HepG2 (cell line): ENCODE measurements around the gene TAF6L. TPM values are rescaled to one million over a fixed set of nuclear protein-coding genes. Genes with fewer than 3 reads are reported as not detected.
A peak's percentile ranks its signal among the peaks of the same experiment; 100 is the strongest.

Source experiments
- AGO1 ChIP-seq: fragments of 200-400 bp; formaldehyde crosslinking; IDR thresholded peaks from 2 replicates; pipeline ENCODE4 v1.6.1; 2017; ENCODE audit warnings: mild to moderate bottlenecking, low read depth, low read length, moderate library complexity; ENCODE audit not compliant: poor library complexity, severe bottlenecking
- GABPB1 ChIP-seq: IDR thresholded peaks from 2 replicates; pipeline ENCODE4 v1.6.1; 2016; ENCODE audit warnings: mild to moderate bottlenecking, missing genetic modification reagents, moderate library complexity, missing compliant biosample characterization
- HIVEP1 ChIP-seq: sonication (generic); formaldehyde crosslinking; IDR thresholded peaks from 2 replicates; pipeline ENCODE4 v1.4.0; 2020; ENCODE audit warnings: mild to moderate bottlenecking, missing genetic modification reagents
- IKZF1 ChIP-seq: fragments of 450-650 bp; IDR thresholded peaks from 2 replicates; pipeline ENCODE4 v1.7.1; 2016
- IKZF4 ChIP-seq: sonication (generic); formaldehyde crosslinking; IDR thresholded peaks from 2 replicates; pipeline ENCODE4 v1.5.1; 2020; ENCODE audit warnings: borderline replicate concordance, mild to moderate bottlenecking, low read depth, missing genetic modification reagents; ENCODE audit errors: not compliant biosample characterization
- JUND ChIP-seq: sonication (generic); formaldehyde crosslinking; IDR thresholded peaks from 2 replicates; pipeline ENCODE4 v1.8.0; 2022; ENCODE audit warnings: mild to moderate bottlenecking, missing genetic modification reagents
- SOX5 ChIP-seq: IDR thresholded peaks from 2 replicates; pipeline ENCODE4 v1.6.1; 2016; ENCODE audit warnings: borderline replicate concordance
- SP140L ChIP-seq: sonication (generic); formaldehyde crosslinking; IDR thresholded peaks from 2 replicates; pipeline ENCODE4 v1.4.0; 2020; ENCODE audit warnings: missing genetic modification reagents, borderline replicate concordance
- ZFX ChIP-seq: sonication (generic); formaldehyde crosslinking; IDR thresholded peaks from 2 replicates; pipeline ENCODE4 v1.4.0; 2020; ENCODE audit warnings: mild to moderate bottlenecking, low read depth, missing genetic modification reagents, moderate library complexity
- ZNF3 ChIP-seq: IDR thresholded peaks from 2 replicates; pipeline ENCODE4 v1.7.0; 2017; ENCODE audit warnings: inconsistent platforms
- ZNF383 ChIP-seq: sonication (generic); formaldehyde crosslinking; IDR thresholded peaks from 2 replicates; pipeline ENCODE4 v1.4.0; 2020; ENCODE audit warnings: missing genetic modification reagents, mild to moderate bottlenecking, borderline replicate concordance
- ZNF431 ChIP-seq: sonication (generic); formaldehyde crosslinking; IDR thresholded peaks from 2 replicates; pipeline ENCODE4 v1.9.0; 2022; ENCODE audit warnings: missing genetic modification reagents, low read depth, mild to moderate bottlenecking, borderline replicate concordance
- ZNF83 ChIP-seq: sonication (generic); formaldehyde crosslinking; IDR thresholded peaks from 2 replicates; pipeline ENCODE4 v1.4.0; 2020; ENCODE audit warnings: missing genetic modification reagents, mild to moderate bottlenecking, borderline replicate concordance
- ZNF850 ChIP-seq: sonication (generic); formaldehyde crosslinking; conservative IDR thresholded peaks from 2 replicates; pipeline ENCODE4 v1.9.0; 2021; ENCODE audit warnings: mild to moderate bottlenecking, missing genetic modification reagents
- polyA plus RNA-seq, 8 experiments: library from polyadenylated mRNA; depleted of rRNA in 3 of 8; stranded (reverse) in 7 of 8; unstranded in 1 of 8; fragments of >200 nt; fragmentation: Illumina TruSeq in 4 of 8; extraction: Trizol in 4 of 8; gene quantifications; 2 replicates each; pipeline versions ENCODE4 v1.2.1 to v1.2.3, GENCODE V29; 2011 to 2016; ENCODE audit warnings: low read depth in 4 of 8, missing spikeins in 1 of 8, mixed read lengths in 1 of 8; ENCODE audit not compliant: insufficient read depth in 1 of 8
- total RNA-seq, 5 experiments: library from RNA; depleted of rRNA; stranded (reverse); fragments of >200 nt; fragmentation: Illumina TruSeq; extraction: Trizol; gene quantifications; 2 replicates each; pipeline ENCODE4 v1.2.3, GENCODE V29; 2016; ENCODE audit warnings: low read depth in 1 of 5
- TF ChIP-seq, protein P1 (sequence below): sonication (generic); formaldehyde crosslinking; IDR thresholded peaks from 2 replicates; pipeline ENCODE4 v1.4.0; 2020; ENCODE audit warnings: missing genetic modification reagents, borderline replicate concordance
- TF ChIP-seq, protein P2 (sequence below): sonication (generic); formaldehyde crosslinking; conservative IDR thresholded peaks from 2 replicates; pipeline ENCODE4 v1.8.1; 2023; ENCODE audit warnings: missing genetic modification reagents
- TF ChIP-seq, protein P3 (sequence below): sonication (generic); formaldehyde crosslinking; IDR thresholded peaks from 2 replicates; pipeline ENCODE4 v1.9.0; 2021; ENCODE audit warnings: missing genetic modification reagents, borderline replicate concordance
- TF ChIP-seq, protein P4 (sequence below): sonication (generic); formaldehyde crosslinking; IDR thresholded peaks from 2 replicates; pipeline ENCODE4 v1.4.0; 2020; ENCODE audit warnings: missing genetic modification reagents
- TF ChIP-seq, protein P5 (sequence below): sonication (generic); formaldehyde crosslinking; IDR thresholded peaks from 2 replicates; pipeline ENCODE4 v1.8.0; 2022; ENCODE audit warnings: mild to moderate bottlenecking, missing genetic modification reagents; ENCODE audit not compliant: insufficient replicate concordance

The TAF6L gene
- total and polyA plus RNA-seq, 2 of the 13 experiments (the other 11 are each of a cell fraction or from before 2014, with no cell fraction given) = 12.6 to 19.4 TPM

DNA sequence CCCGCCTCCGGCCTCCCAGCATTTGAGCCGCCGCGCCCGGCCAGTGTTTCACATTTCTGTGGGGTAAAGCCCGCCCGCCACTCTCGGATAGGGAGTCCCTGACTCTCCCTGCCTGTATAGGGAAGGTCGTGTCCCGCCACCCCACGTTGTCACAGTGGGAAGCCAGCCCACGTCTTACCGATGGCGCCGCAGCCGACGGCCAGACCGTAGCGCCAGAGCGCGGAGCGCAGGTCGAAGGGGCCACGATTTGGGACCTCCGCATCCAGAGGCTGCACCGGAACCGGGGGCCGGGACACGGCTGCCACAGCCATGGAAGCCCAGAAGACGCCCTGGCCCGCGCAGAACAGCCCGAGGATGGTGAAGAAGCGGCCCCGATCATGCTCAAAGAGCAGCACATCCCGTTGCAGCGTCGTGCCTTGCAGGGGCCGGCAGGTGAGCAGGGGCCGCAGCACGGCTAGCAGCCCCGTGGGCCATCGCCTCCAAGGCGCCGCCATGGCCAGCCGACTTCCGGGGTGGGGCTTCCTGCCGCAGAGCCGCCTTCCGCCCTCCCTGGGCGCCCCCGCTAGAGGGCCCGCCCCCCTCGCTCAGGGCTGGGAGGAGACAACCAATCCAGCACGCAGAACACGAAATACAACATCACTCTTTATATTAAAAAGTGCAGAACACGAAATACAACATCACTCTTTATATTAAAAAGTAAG, 20.5 kb downstream of the TAF6L start, which contains the start of gene TMEM223 (continued):
- TF ChIP-seq, protein P1, sequence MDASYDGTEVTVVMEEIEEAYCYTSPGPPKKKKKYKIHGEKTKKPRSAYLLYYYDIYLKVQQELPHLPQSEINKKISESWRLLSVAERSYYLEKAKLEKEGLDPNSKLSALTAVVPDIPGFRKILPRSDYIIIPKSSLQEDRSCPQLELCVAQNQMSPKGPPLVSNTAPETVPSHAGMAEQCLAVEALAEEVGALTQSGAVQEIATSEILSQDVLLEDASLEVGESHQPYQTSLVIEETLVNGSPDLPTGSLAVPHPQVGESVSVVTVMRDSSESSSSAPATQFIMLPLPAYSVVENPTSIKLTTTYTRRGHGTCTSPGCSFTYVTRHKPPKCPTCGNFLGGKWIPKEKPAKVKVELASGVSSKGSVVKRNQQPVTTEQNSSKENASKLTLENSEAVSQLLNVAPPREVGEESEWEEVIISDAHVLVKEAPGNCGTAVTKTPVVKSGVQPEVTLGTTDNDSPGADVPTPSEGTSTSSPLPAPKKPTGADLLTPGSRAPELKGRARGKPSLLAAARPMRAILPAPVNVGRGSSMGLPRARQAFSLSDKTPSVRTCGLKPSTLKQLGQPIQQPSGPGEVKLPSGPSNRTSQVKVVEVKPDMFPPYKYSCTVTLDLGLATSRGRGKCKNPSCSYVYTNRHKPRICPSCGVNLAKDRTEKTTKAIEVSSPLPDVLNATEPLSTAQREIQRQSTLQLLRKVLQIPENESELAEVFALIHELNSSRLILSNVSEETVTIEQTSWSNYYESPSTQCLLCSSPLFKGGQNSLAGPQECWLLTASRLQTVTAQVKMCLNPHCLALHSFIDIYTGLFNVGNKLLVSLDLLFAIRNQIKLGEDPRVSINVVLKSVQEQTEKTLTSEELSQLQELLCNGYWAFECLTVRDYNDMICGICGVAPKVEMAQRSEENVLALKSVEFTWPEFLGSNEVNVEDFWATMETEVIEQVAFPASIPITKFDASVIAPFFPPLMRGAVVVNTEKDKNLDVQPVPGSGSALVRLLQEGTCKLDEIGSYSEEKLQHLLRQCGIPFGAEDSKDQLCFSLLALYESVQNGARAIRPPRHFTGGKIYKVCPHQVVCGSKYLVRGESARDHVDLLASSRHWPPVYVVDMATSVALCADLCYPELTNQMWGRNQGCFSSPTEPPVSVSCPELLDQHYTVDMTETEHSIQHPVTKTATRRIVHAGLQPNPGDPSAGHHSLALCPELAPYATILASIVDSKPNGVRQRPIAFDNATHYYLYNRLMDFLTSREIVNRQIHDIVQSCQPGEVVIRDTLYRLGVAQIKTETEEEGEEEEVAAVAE = no peak
- TF ChIP-seq, protein P2, sequence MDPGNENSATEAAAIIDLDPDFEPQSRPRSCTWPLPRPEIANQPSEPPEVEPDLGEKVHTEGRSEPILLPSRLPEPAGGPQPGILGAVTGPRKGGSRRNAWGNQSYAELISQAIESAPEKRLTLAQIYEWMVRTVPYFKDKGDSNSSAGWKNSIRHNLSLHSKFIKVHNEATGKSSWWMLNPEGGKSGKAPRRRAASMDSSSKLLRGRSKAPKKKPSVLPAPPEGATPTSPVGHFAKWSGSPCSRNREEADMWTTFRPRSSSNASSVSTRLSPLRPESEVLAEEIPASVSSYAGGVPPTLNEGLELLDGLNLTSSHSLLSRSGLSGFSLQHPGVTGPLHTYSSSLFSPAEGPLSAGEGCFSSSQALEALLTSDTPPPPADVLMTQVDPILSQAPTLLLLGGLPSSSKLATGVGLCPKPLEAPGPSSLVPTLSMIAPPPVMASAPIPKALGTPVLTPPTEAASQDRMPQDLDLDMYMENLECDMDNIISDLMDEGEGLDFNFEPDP (CRISPR knock-in tag) = 0 out of 2 replicates have a peak, but pooled peaks have one; percentile 82
- no peak for TF ChIP-seq SP140L (CRISPR knock-in tag)
- no peak for TF ChIP-seq JUND (CRISPR knock-in tag)
- peak; percentile 63; the same call in 1 of the 2 replicates for TF ChIP-seq HIVEP1
- 0 out of 2 replicates have a peak, but pooled peaks have one; percentile 59 for TF ChIP-seq ZNF431 (CRISPR knock-in tag)
- TF ChIP-seq GABPB1 (CRISPR knock-in tag) = peak; percentile 98
- peak; percentile 92 for TF ChIP-seq ZFX (CRISPR knock-in tag)
- TF ChIP-seq ZNF83 (CRISPR knock-in tag) = peak; percentile 85; the same call in 1 of the 2 replicates
- TF ChIP-seq, protein P3, sequence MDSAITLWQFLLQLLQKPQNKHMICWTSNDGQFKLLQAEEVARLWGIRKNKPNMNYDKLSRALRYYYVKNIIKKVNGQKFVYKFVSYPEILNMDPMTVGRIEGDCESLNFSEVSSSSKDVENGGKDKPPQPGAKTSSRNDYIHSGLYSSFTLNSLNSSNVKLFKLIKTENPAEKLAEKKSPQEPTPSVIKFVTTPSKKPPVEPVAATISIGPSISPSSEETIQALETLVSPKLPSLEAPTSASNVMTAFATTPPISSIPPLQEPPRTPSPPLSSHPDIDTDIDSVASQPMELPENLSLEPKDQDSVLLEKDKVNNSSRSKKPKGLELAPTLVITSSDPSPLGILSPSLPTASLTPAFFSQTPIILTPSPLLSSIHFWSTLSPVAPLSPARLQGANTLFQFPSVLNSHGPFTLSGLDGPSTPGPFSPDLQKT = no peak
- no peak for TF ChIP-seq ZNF3 (CRISPR knock-in tag)
- TF ChIP-seq SOX5 (CRISPR knock-in tag) = no peak
- peak; percentile 93 for TF ChIP-seq IKZF4 (CRISPR knock-in tag)
- no peak for TF ChIP-seq ZNF383 (CRISPR knock-in tag)
- TF ChIP-seq, protein P4, sequence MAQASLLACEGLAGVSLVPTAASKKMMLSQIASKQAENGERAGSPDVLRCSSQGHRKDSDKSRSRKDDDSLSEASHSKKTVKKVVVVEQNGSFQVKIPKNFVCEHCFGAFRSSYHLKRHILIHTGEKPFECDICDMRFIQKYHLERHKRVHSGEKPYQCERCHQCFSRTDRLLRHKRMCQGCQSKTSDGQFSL = no peak
- TF ChIP-seq IKZF1 = no peak
- TF ChIP-seq AGO1 = peak; percentile 95
- TF ChIP-seq, protein P5, sequence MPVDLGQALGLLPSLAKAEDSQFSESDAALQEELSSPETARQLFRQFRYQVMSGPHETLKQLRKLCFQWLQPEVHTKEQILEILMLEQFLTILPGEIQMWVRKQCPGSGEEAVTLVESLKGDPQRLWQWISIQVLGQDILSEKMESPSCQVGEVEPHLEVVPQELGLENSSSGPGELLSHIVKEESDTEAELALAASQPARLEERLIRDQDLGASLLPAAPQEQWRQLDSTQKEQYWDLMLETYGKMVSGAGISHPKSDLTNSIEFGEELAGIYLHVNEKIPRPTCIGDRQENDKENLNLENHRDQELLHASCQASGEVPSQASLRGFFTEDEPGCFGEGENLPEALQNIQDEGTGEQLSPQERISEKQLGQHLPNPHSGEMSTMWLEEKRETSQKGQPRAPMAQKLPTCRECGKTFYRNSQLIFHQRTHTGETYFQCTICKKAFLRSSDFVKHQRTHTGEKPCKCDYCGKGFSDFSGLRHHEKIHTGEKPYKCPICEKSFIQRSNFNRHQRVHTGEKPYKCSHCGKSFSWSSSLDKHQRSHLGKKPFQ (CRISPR knock-in tag) = no peak
- 0 out of 2 replicates have a peak, but pooled peaks have one; percentile 40 for TF ChIP-seq ZNF850 (CRISPR knock-in tag)
